Measurements from ENCODE around the gene LANCL3.

The LANCL3 gene

GRCh38 chrX:37684426-37684825 lies 113.0 kb downstream of the LANCL3 start:
- no peak for DNase-seq (ENCODE audit: low read depth)

GRCh38 chrX:37684973-37685372 lies 113.5 kb downstream of the LANCL3 start:
- no peak for DNase-seq (ENCODE audit: low read depth)

- DNase-seq (ENCODE audit: low read depth), result no peak
Measured at GRCh38 chrX:37685381-37686359, 114.2 kb downstream of the LANCL3 start, which contains the start of gene XK. TSS of gene XK (plus strand) at chrX:37685791. CDS start at chrX:37685962, 171 bp downstream.

- DNase-seq (ENCODE audit: low read depth), result no peak
Measured at GRCh38 chrX:37686369-37686995, 115.0 kb downstream of the LANCL3 start.

GRCh38 chrX:37686996-37687395 lies 115.5 kb downstream of the LANCL3 start:
- DNase-seq (ENCODE audit: low read depth), result no peak

- no peak for DNase-seq (ENCODE audit: low read depth)
Measured at GRCh38 chrX:37690119-37690518, 118.7 kb downstream of the LANCL3 start.

GRCh38 chrX:37692918-37693317 lies 121.5 kb downstream of the LANCL3 start:
- no peak for DNase-seq (ENCODE audit: low read depth)

- DNase-seq (ENCODE audit: low read depth), result no peak
Measured at GRCh38 chrX:37697169-37697760, 125.8 kb downstream of the LANCL3 start.

GRCh38 chrX:37701588-37701987 lies 130.1 kb downstream of the LANCL3 start:
- DNase-seq (ENCODE audit: low read depth), result no peak

GRCh38 chrX:37711991-37712390 lies 140.5 kb downstream of the LANCL3 start:
- no peak for DNase-seq (ENCODE audit: low read depth)

GRCh38 chrX:37712458-37712857 lies 141.0 kb downstream of the LANCL3 start:
- peak; percentile 31 for DNase-seq (ENCODE audit: low read depth)

GRCh38 chrX:37714479-37714878 lies 143.0 kb downstream of the LANCL3 start:
- no peak for DNase-seq (ENCODE audit: low read depth)

- DNase-seq (ENCODE audit: low read depth), result no peak
Measured at GRCh38 chrX:37716602-37717001, 145.1 kb downstream of the LANCL3 start.

- DNase-seq (ENCODE audit: low read depth), result no peak
Measured at GRCh38 chrX:37717708-37718107, 146.2 kb downstream of the LANCL3 start.

- DNase-seq (ENCODE audit: low read depth), result no peak
Measured at GRCh38 chrX:37722595-37722994, 151.1 kb downstream of the LANCL3 start.

- DNase-seq (ENCODE audit: low read depth), result no peak
Measured at GRCh38 chrX:37726346-37726745, 154.9 kb downstream of the LANCL3 start.

Measured in stromal cell of bone marrow (primary cell).